ENCODE data around the gene MYL5.

- TF ChIP-seq CTCF (conservative IDR thresholded peaks at IDR 0.05; ENCODE audit: low read depth, low read length) (no peak), MAFK (IDR thresholded peaks at IDR 0.05; ENCODE audit: low read depth, low read length) (no peak), POLR2A (IDR thresholded peaks at IDR 0.05; ENCODE audit: low read depth, low read length) (no peak), CEBPB (IDR thresholded peaks at IDR 0.05; ENCODE audit: low read depth, low read length) (no peak), SMC3 (IDR thresholded peaks at IDR 0.05; ENCODE audit: low read depth, low read length) (no peak), MAZ (IDR thresholded peaks at IDR 0.05; ENCODE audit: borderline replicate concordance, low read depth, low read length) (no peak), USF2 (IDR thresholded peaks at IDR 0.05; ENCODE audit: low read depth, low read length) (no peak), NFE2L2 (IDR thresholded peaks at IDR 0.05; ENCODE audit: low read depth, low read length) (no peak), FOS (IDR thresholded peaks at IDR 0.05; ENCODE audit: low read depth, low read length) (no peak), RFX5 (IDR thresholded peaks at IDR 0.05; ENCODE audit: low read depth, low read length) (no peak), RAD21 (IDR thresholded peaks at IDR 0.05; ENCODE audit: low read length) (no peak)
Measured at GRCh38 chr4:628311-628741, 46.0 kb upstream of the MYL5 start.

Data from IMR-90 (cell line).